Raji (cell line): Measurements from ENCODE around the gene ADCY4.

Source experiments
- POLR2A ChIP-seq: IDR thresholded peaks from 2 replicates; pipeline ENCODE4 v1.6.1; 2011; ENCODE audit warnings: low read depth, low read length, control low read depth; ENCODE audit not compliant: insufficient read depth

The ADCY4 gene

GRCh38 chr14:24353559-24354481, 18.9 kb upstream of the ADCY4 start:
- no peak for TF ChIP-seq POLR2A

- TF ChIP-seq POLR2A, result no peak
These were observed 16.6 kb upstream of the ADCY4 start for GRCh38 chr14:24351517-24351916.

GRCh38 chr14:24349742-24350141, 14.9 kb upstream of the ADCY4 start:
- no peak for TF ChIP-seq POLR2A

- TF ChIP-seq POLR2A, result no peak
These were observed 13.3 kb upstream of the ADCY4 start for GRCh38 chr14:24348186-24348585.

GRCh38 chr14:24347134-24347533, 12.3 kb upstream of the ADCY4 start:
- no peak for TF ChIP-seq POLR2A

- TF ChIP-seq POLR2A, result no peak
These were observed 9.2 kb upstream of the ADCY4 start for GRCh38 chr14:24343795-24344660.

- no peak for TF ChIP-seq POLR2A
These were observed 8.0 kb upstream of the ADCY4 start for GRCh38 chr14:24342889-24343288.

GRCh38 chr14:24340606-24341005, 5.7 kb upstream of the ADCY4 start:
- TF ChIP-seq POLR2A, result no peak

GRCh38 chr14:24339284-24340151, 4.6 kb upstream of the ADCY4 start, which contains the start of gene RIPK3:
TSS of gene RIPK3 (minus strand) at chr14:24339991. CDS start at chr14:24339826, 165 bp downstream.
- peak; percentile 66 for TF ChIP-seq POLR2A

GRCh38 chr14:24338843-24339242, 4.0 kb upstream of the ADCY4 start:
- TF ChIP-seq POLR2A, result no peak

- TF ChIP-seq POLR2A, result no peak
These were observed 2.9 kb upstream of the ADCY4 start for GRCh38 chr14:24337824-24338175.

- TF ChIP-seq POLR2A, result no peak
These were observed 2.4 kb upstream of the ADCY4 start for GRCh38 chr14:24337144-24337823.

GRCh38 chr14:24335461-24336171, 745 bp upstream of the ADCY4 start:
- no peak for TF ChIP-seq POLR2A
